ENCODE data around the gene NOL8.

DNA sequence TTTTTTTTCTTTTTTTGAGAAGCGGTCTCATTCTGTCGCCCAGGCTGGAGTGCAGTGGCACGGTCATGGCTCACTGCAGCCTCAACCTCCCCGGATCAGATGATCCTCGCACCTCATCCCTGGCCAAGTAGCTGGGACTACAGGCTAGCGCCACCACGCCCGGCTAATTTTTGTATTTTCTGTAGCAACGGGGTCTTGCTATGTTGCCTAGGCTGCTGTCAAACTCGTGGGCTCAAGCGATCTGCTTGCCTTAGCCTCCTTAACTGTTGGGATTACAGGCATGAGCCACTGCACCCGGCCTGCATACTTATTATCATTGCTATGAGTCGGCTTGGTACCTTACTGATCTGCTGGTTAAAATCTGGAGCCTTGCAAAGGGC is 30.9 kb downstream of the NOL8 start:
- TF ChIP-seq CTCF (IDR thresholded peaks at IDR 0.05) (no peak), POLR2AphosphoS5 (IDR thresholded peaks at IDR 0.05) (no peak), POLR2A (IDR thresholded peaks at IDR 0.05) (no peak)
